DOHH2 (cell line): ENCODE measurements around the gene TIMM21.

Experiments
- H3F3A ChIP-seq: fragments of 200-600 bp; sonication (generic), shearing (Covaris generic); 2 replicates; pipeline ENCODE4 v1.6.0; 2016; ENCODE audit warnings: antibody characterized with exemption, mild to moderate bottlenecking; ENCODE audit not compliant: control insufficient read depth, insufficient read depth
- H3K27ac ChIP-seq: fragments of 200-600 bp; sonication (generic); 2 replicates; pipeline ENCODE4 v1.5.1; 2014; ENCODE audit warnings: low read depth, mild to moderate bottlenecking, low read length, moderate library complexity
- H3K27me3 ChIP-seq: fragments of 200-600 bp; sonication (generic); 2 replicates; pipeline ENCODE4 v1.6.1; 2014; ENCODE audit warnings: mild to moderate bottlenecking, low read length, mixed read lengths; ENCODE audit not compliant: control insufficient read depth
- H3K36me3 ChIP-seq: fragments of 200-600 bp; sonication (generic); 2 replicates; pipeline ENCODE4 v1.6.1; 2014; ENCODE audit warnings: mild to moderate bottlenecking, low read length, moderate library complexity, mixed read lengths; ENCODE audit not compliant: control insufficient read depth
- H3K4me1 ChIP-seq: fragments of 200-600 bp; sonication (generic); 2 replicates; pipeline ENCODE4 v1.6.1; 2014; ENCODE audit warnings: mild to moderate bottlenecking, low read length, mixed read lengths; ENCODE audit not compliant: control insufficient read depth
- H3K4me2 ChIP-seq: fragments of 200-600 bp; sonication (generic); 2 replicates; pipeline ENCODE4 v1.6.0; 2014; ENCODE audit warnings: mild to moderate bottlenecking, low read length, moderate library complexity
- H3K4me3 ChIP-seq: fragments of 200-600 bp; sonication (generic); 2 replicates; pipeline ENCODE4 v1.5.1; 2014; ENCODE audit warnings: mild to moderate bottlenecking, low read length, mixed read lengths
- H3K79me2 ChIP-seq: fragments of 200-600 bp; sonication (generic); 2 replicates; pipeline ENCODE4 v1.6.1; 2014; ENCODE audit warnings: mild to moderate bottlenecking, low read length, mixed read lengths; ENCODE audit not compliant: control insufficient read depth
- H3K9me2 ChIP-seq: fragments of 200-600 bp; sonication (generic); replicated peaks from 2 replicates; pipeline ENCODE4 v1.6.1; 2014; ENCODE audit warnings: mild to moderate bottlenecking, low read length, mixed read lengths; ENCODE audit not compliant: control insufficient read depth
- H3K9me3 ChIP-seq: fragments of 200-600 bp; sonication (generic); 2 replicates; pipeline ENCODE4 v1.6.1; 2014; ENCODE audit warnings: antibody characterized with exemption, low read length, mixed read lengths; ENCODE audit not compliant: control insufficient read depth, insufficient read depth
- H4K20me1 ChIP-seq: fragments of 200-600 bp; sonication (generic); 2 replicates; pipeline ENCODE4 v1.6.0; 2014; ENCODE audit warnings: low read depth, mild to moderate bottlenecking, antibody characterized with exemption, low read length, moderate library complexity; ENCODE audit not compliant: control insufficient read depth, insufficient read depth
- EZH2phosphoT487 ChIP-seq: fragments of 200-600 bp; sonication (generic); IDR thresholded peaks from 2 replicates; pipeline ENCODE4 v1.6.1; 2017; ENCODE audit warnings: borderline replicate concordance, mild to moderate bottlenecking, antibody characterized with exemption, low read length, moderate library complexity, mixed read lengths
- TF ChIP-seq, protein P1 (sequence below): fragments of 200-600 bp; sonication (generic); IDR thresholded peaks from one replicate; pipeline ENCODE4 v1.5.1; 2014; ENCODE audit warnings: antibody characterized with exemption, mild to moderate bottlenecking, low read depth, low read length; ENCODE audit not compliant: poor library complexity, severe bottlenecking

The TIMM21 gene

DNA sequence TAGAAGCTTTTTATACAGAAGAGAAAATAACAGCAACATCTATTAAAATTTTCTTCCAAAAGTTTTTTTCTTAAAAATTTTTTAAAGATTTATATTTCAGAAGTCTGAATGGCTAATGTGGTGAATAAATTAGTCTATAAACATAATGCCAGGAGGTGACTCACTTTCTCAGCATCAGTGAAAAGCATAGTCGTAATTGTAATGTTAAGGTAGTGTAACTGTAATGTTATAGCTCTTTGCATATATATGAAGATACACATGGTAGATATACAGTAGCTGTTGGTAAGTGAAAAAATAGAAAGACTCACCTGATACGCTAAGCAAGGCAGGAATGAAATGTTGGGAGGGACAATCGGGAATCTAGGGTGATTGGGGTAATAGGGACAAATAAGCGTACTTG is 5.5 kb downstream of the TIMM21 start:
- H4K20me1 ChIP-seq, result peaks cover 14% of the 10 kb centered on the region; the same call in 1 of the 2 replicates
- H3K4me3 ChIP-seq, result no peak overlapping the region
- TF ChIP-seq EZH2phosphoT487, result no peak
- TF ChIP-seq, protein P1, sequence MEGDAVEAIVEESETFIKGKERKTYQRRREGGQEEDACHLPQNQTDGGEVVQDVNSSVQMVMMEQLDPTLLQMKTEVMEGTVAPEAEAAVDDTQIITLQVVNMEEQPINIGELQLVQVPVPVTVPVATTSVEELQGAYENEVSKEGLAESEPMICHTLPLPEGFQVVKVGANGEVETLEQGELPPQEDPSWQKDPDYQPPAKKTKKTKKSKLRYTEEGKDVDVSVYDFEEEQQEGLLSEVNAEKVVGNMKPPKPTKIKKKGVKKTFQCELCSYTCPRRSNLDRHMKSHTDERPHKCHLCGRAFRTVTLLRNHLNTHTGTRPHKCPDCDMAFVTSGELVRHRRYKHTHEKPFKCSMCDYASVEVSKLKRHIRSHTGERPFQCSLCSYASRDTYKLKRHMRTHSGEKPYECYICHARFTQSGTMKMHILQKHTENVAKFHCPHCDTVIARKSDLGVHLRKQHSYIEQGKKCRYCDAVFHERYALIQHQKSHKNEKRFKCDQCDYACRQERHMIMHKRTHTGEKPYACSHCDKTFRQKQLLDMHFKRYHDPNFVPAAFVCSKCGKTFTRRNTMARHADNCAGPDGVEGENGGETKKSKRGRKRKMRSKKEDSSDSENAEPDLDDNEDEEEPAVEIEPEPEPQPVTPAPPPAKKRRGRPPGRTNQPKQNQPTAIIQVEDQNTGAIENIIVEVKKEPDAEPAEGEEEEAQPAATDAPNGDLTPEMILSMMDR, result no peak
- no peaks in the 10 kb centered on the region for H3K9me2 ChIP-seq
- peaks cover 73% of the 10 kb centered on the region for H3K79me2 ChIP-seq
- H3K4me1 ChIP-seq, result peaks cover 26% of the 10 kb centered on the region
- peaks cover 84% of the 10 kb centered on the region for H3K36me3 ChIP-seq
- H3K9me3 ChIP-seq, result no peaks in the 10 kb centered on the region
- no peak overlapping the region for H3K4me2 ChIP-seq
- H3F3A ChIP-seq, result no peaks in the 10 kb centered on the region
- no peaks in the 10 kb centered on the region for H3K27me3 ChIP-seq
- no peak overlapping the region for H3K27ac ChIP-seq

DNA sequence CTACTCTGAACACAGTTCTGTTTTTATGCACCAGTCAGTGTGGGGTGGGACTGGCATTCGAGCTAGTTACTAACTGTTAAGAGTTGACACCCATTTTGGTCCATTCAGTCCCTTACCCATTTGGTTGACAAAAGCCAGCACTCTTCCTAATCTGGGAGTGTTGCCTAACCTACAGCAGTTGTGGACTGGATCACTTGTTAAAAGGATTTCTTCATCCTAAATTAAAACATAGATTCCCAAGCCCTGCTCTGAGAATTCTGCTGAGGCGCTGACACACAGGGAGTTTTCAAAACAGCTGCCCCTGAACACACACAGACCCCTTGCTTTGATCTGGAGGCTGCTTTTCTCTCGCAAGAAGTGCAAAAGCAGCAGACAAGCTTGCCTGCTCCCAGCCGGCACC is 6.4 kb downstream of the TIMM21 start:
- H3K9me3 ChIP-seq, result no peaks in the 10 kb centered on the region
- H3K4me3 ChIP-seq, result no peak overlapping the region
- H3K27ac ChIP-seq, result no peak overlapping the region
- no peak overlapping the region for H3K4me2 ChIP-seq
- H3K9me2 ChIP-seq, result no peaks in the 10 kb centered on the region
- H3F3A ChIP-seq, result no peaks in the 10 kb centered on the region
- H4K20me1 ChIP-seq, result peaks cover 14% of the 10 kb centered on the region; the same call in 1 of the 2 replicates
- H3K36me3 ChIP-seq, result peaks cover 80% of the 10 kb centered on the region
- TF ChIP-seq, protein P1, result no peak
- TF ChIP-seq EZH2phosphoT487, result no peak
- H3K27me3 ChIP-seq, result no peaks in the 10 kb centered on the region
- peaks cover 22% of the 10 kb centered on the region for H3K4me1 ChIP-seq
- peaks cover 64% of the 10 kb centered on the region for H3K79me2 ChIP-seq

DNA sequence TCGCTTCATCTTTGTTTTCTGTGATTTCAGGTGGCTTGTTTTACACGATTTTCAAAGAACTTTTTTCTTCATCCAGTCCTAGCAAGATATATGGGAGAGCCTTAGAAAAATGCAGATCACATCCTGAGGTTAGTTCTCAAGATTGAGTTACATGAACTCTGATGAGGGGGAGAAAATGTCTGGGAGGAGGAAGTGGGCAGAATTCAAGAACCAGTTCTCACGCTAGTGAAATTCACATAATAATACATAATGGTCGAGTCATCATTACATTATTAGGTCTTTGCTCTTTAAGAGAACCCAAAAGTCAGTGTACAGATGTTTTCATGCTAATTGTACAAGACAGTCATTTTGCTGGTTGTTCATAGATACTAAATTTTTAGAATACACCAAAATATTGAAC is 7.0 kb downstream of the TIMM21 start:
- Histone ChIP-seq H3K9me2 (no peaks in the 10 kb centered on the region), H3K27me3 (no peaks in the 10 kb centered on the region), H3K27ac (no peak overlapping the region), H3K9me3 (no peaks in the 10 kb centered on the region), H4K20me1 (peaks cover 14% of the 10 kb centered on the region; the same call in 1 of the 2 replicates), H3K36me3 (peaks cover 78% of the 10 kb centered on the region), H3K79me2 (peaks cover 58% of the 10 kb centered on the region), H3K4me1 (peaks cover 17% of the 10 kb centered on the region), H3K4me2 (no peak overlapping the region), H3K4me3 (no peak overlapping the region), H3F3A (no peaks in the 10 kb centered on the region)
- TF ChIP-seq EZH2phosphoT487, result no peak
- TF ChIP-seq, protein P1, result no peak
